Naive B cell (primary cell): ENCODE data around the gene TBX18. TPM values are rescaled to one million over a fixed set of nuclear protein-coding genes. Genes with fewer than 3 reads are reported as not detected.

ENCODE experiments used
- ATAC-seq, 2 donors: fragments of 150-1000 bp; cut with Tn5 transposase; 2 replicates each; pipeline ENCODE4 v1.10.0; 2021; ENCODE audit warnings: low read depth in 2 of 2, mild to moderate bottlenecking in 2 of 2, moderate library complexity in 2 of 2
- DNase-seq: peaks from one replicate; pipeline ENCODE4 v3.0.0; 2022
- H3K27ac Mint-ChIP-seq, 6 donors: one replicate each; pipeline ENCODE4 v1.8.0; 2020 to 2022; ENCODE audit warnings: mild to moderate bottlenecking in 6 of 6, mixed read lengths in 6 of 6, moderate library complexity in 5 of 6, inconsistent platforms in 2 of 6
- H3K27me3 Mint-ChIP-seq, 3 donors: one replicate each; pipeline ENCODE4 v1.8.0; 2021 to 2022; ENCODE audit warnings: mixed read lengths in 3 of 3, mild to moderate bottlenecking in 1 of 3
- H3K36me3 Mint-ChIP-seq, 2 donors: one replicate each; pipeline ENCODE4 v1.8.0; 2020 to 2022; ENCODE audit warnings: mixed read lengths in 2 of 2, inconsistent platforms in 1 of 2, mild to moderate bottlenecking in 1 of 2
- H3K4me1 Mint-ChIP-seq, 3 donors: one replicate each; pipeline ENCODE4 v1.8.0; 2020 to 2022; ENCODE audit warnings: mixed read lengths in 3 of 3, inconsistent platforms in 1 of 3, mild to moderate bottlenecking in 1 of 3, moderate library complexity in 1 of 3
- H3K4me3 Mint-ChIP-seq, 8 donors: one replicate each; pipeline ENCODE4 v1.8.0; 2020 to 2022; ENCODE audit warnings: mild to moderate bottlenecking in 8 of 8, mixed read lengths in 8 of 8, moderate library complexity in 8 of 8, inconsistent platforms in 2 of 8
- H3K9me3 Mint-ChIP-seq, 7 donors: one replicate each; pipeline ENCODE4 v1.8.0; 2020 to 2022; ENCODE audit warnings: mixed read lengths in 7 of 7, mild to moderate bottlenecking in 5 of 7, inconsistent platforms in 2 of 7, moderate library complexity in 1 of 7
- polyA plus RNA-seq, 6 donors: library from polyadenylated mRNA; unstranded; fragments of 300-500 nt; fragmentation: Illumina TruSeq; gene quantifications; one replicate each; pipeline ENCODE4 v1.2.3, GENCODE V29; 2021; ENCODE audit warnings: low read depth in 6 of 6

TBX18 gene
- polyA plus RNA-seq: not detected

GRCh38 chr6:84764332-84765049 is at the start of gene TBX18:
TSS of gene TBX18 (minus strand) at chr6:84764598. CDS start at chr6:84764181, 417 bp downstream.
- Mint-ChIP-seq H3K27ac (peak within 1 kb of the TSS in 2 of 6 donors; percentile 56 to 88), H3K27me3 (peaks cover 47 to 79% (median 78%) of the 10 kb centered on the region in 3 donors)

GRCh38 chr6:84811351-84811750 is 47.0 kb upstream of the TBX18 start:
- Mint-ChIP-seq H3K4me1 (no peaks in the 10 kb centered on the region), H3K36me3 (no peaks in the 10 kb centered on the region), H3K27me3 (no peaks in the 10 kb centered on the region), H3K4me3 (no peak overlapping the region), H3K9me3 (peaks cover 0 to 5% (median 0%) of the 10 kb centered on the region in 7 donors), H3K27ac (no peak overlapping the region)
- DNase-seq (no peak), ATAC-seq (no peak)

More at GRCh38 chr6:84764332-84765049, at the start of gene TBX18:
- DNase-seq (no peak), ATAC-seq (no peak)
- Mint-ChIP-seq H3K4me1 (peaks cover 4 to 12% (median 7%) of the 10 kb centered on the region in 3 donors), H3K4me3 (peak within 1 kb of the TSS in 7 of 8 donors; percentile 56 to 83 (median 72)), H3K9me3 (peaks cover 0 to 24% (median 13%) of the 10 kb centered on the region in 7 donors), H3K36me3 (peaks cover 12% of the 10 kb centered on the region in 2 donors)

- Mint-ChIP-seq H3K27me3 (no peaks in the 10 kb centered on the region), H3K9me3 (peaks cover 0 to 4% (median 0%) of the 10 kb centered on the region in 7 donors), H3K4me1 (no peaks in the 10 kb centered on the region), H3K27ac (no peak overlapping the region), H3K4me3 (no peak overlapping the region), H3K36me3 (no peaks in the 10 kb centered on the region)
- DNase-seq (no peak), ATAC-seq (no peak)
Observed at GRCh38 chr6:84809455-84809854, 45.1 kb upstream of the TBX18 start.

- no peaks in the 10 kb centered on the region for H3K36me3 Mint-ChIP-seq
- DNase-seq (no peak), ATAC-seq (no peak)
- H3K4me3 Mint-ChIP-seq: no peak overlapping the region
- no peaks in the 10 kb centered on the region for H3K4me1 Mint-ChIP-seq
- H3K9me3 Mint-ChIP-seq: peaks cover 0 to 4% (median 0%) of the 10 kb centered on the region in 7 donors
- no peak overlapping the region for H3K27ac Mint-ChIP-seq
- H3K27me3 Mint-ChIP-seq: no peaks in the 10 kb centered on the region
Observed at GRCh38 chr6:84808491-84809061, 44.2 kb upstream of the TBX18 start.

GRCh38 chr6:84805145-84805544 is 40.7 kb upstream of the TBX18 start:
- no peak overlapping the region for H3K27ac Mint-ChIP-seq
- no peaks in the 10 kb centered on the region for H3K4me1 Mint-ChIP-seq
- peaks cover 0 to 2% (median 0%) of the 10 kb centered on the region in 3 donors for H3K27me3 Mint-ChIP-seq
- ATAC-seq (no peak), DNase-seq (no peak)
- H3K9me3 Mint-ChIP-seq: peaks cover 0 to 7% (median 1%) of the 10 kb centered on the region in 7 donors
- no peaks in the 10 kb centered on the region for H3K36me3 Mint-ChIP-seq
- no peak overlapping the region for H3K4me3 Mint-ChIP-seq

GRCh38 chr6:84804720-84805119 is 40.3 kb upstream of the TBX18 start:
- ATAC-seq (no peak), DNase-seq (no peak)
- Mint-ChIP-seq H3K36me3 (no peaks in the 10 kb centered on the region), H3K4me1 (no peaks in the 10 kb centered on the region), H3K4me3 (no peak overlapping the region), H3K27ac (no peak overlapping the region), H3K9me3 (peaks cover 0 to 6% (median 1%) of the 10 kb centered on the region in 7 donors), H3K27me3 (peaks cover 0 to 5% (median 0%) of the 10 kb centered on the region in 3 donors)

- Mint-ChIP-seq H3K36me3 (no peaks in the 10 kb centered on the region), H3K4me3 (no peak overlapping the region), H3K27ac (no peak overlapping the region), H3K4me1 (no peaks in the 10 kb centered on the region), H3K27me3 (peaks cover 0 to 5% (median 0%) of the 10 kb centered on the region in 3 donors), H3K9me3 (peaks cover 0 to 11% (median 7%) of the 10 kb centered on the region in 7 donors)
- ATAC-seq (no peak), DNase-seq (no peak)
Observed at GRCh38 chr6:84801250-84801649, 36.9 kb upstream of the TBX18 start.

GRCh38 chr6:84798257-84798656 is 33.9 kb upstream of the TBX18 start:
- no peak for ATAC-seq
- H3K4me1 Mint-ChIP-seq: no peaks in the 10 kb centered on the region
- DNase-seq: no peak
- H3K4me3 Mint-ChIP-seq: no peak overlapping the region
- H3K27me3 Mint-ChIP-seq: peaks cover 0 to 5% (median 0%) of the 10 kb centered on the region in 3 donors
- H3K36me3 Mint-ChIP-seq: no peaks in the 10 kb centered on the region
- H3K9me3 Mint-ChIP-seq: peaks cover 2 to 23% (median 8%) of the 10 kb centered on the region in 7 donors
- peak overlapping the region in 1 of 6 donors; percentile 5 for H3K27ac Mint-ChIP-seq

- no peaks in the 10 kb centered on the region for H3K36me3 Mint-ChIP-seq
- peaks cover 0 to 5% (median 0%) of the 10 kb centered on the region in 3 donors for H3K27me3 Mint-ChIP-seq
- DNase-seq (no peak), ATAC-seq (no peak)
- H3K4me3 Mint-ChIP-seq: no peak overlapping the region
- no peaks in the 10 kb centered on the region for H3K4me1 Mint-ChIP-seq
- no peak overlapping the region for H3K27ac Mint-ChIP-seq
- H3K9me3 Mint-ChIP-seq: peaks cover 4 to 23% (median 7%) of the 10 kb centered on the region in 7 donors
Observed at GRCh38 chr6:84796343-84796742, 31.9 kb upstream of the TBX18 start.

GRCh38 chr6:84791927-84792326 is 27.5 kb upstream of the TBX18 start:
- Mint-ChIP-seq H3K4me3 (no peak overlapping the region), H3K27ac (no peak overlapping the region), H3K27me3 (peaks cover 0 to 6% (median 0%) of the 10 kb centered on the region in 3 donors), H3K36me3 (no peaks in the 10 kb centered on the region), H3K9me3 (peaks cover 5 to 24% (median 15%) of the 10 kb centered on the region in 7 donors), H3K4me1 (no peaks in the 10 kb centered on the region)
- ATAC-seq (no peak), DNase-seq (no peak)

- DNase-seq (no peak), ATAC-seq (no peak)
- Mint-ChIP-seq H3K36me3 (no peaks in the 10 kb centered on the region), H3K4me3 (peak overlapping the region in 1 of 8 donors; percentile 17), H3K27me3 (peaks cover 0 to 6% (median 0%) of the 10 kb centered on the region in 3 donors), H3K4me1 (no peaks in the 10 kb centered on the region), H3K9me3 (peaks cover 2 to 17% (median 8%) of the 10 kb centered on the region in 7 donors), H3K27ac (no peak overlapping the region)
Observed at GRCh38 chr6:84791233-84791632, 26.8 kb upstream of the TBX18 start.

- H3K27ac Mint-ChIP-seq: no peak overlapping the region
- H3K9me3 Mint-ChIP-seq: peaks cover 0 to 16% (median 5%) of the 10 kb centered on the region in 7 donors
- H3K36me3 Mint-ChIP-seq: no peaks in the 10 kb centered on the region
- DNase-seq: no peak
- ATAC-seq: no peak
- no peak overlapping the region for H3K4me3 Mint-ChIP-seq
- H3K27me3 Mint-ChIP-seq: peaks cover 0 to 18% (median 2%) of the 10 kb centered on the region in 3 donors
- H3K4me1 Mint-ChIP-seq: no peaks in the 10 kb centered on the region
Observed at GRCh38 chr6:84789170-84789569, 24.8 kb upstream of the TBX18 start.

- DNase-seq: no peak
- H3K27me3 Mint-ChIP-seq: peaks cover 0 to 23% (median 7%) of the 10 kb centered on the region in 3 donors
- no peak for ATAC-seq
- no peak overlapping the region for H3K4me3 Mint-ChIP-seq
- H3K27ac Mint-ChIP-seq: no peak overlapping the region
- peaks cover 0 to 16% (median 4%) of the 10 kb centered on the region in 7 donors for H3K9me3 Mint-ChIP-seq
- H3K4me1 Mint-ChIP-seq: no peaks in the 10 kb centered on the region
- H3K36me3 Mint-ChIP-seq: no peaks in the 10 kb centered on the region
Observed at GRCh38 chr6:84788689-84789088, 24.3 kb upstream of the TBX18 start.

- ATAC-seq (no peak), DNase-seq (no peak)
- no peaks in the 10 kb centered on the region for H3K36me3 Mint-ChIP-seq
- no peak overlapping the region for H3K27ac Mint-ChIP-seq
- peaks cover 9 to 35% (median 19%) of the 10 kb centered on the region in 3 donors for H3K27me3 Mint-ChIP-seq
- no peaks in the 10 kb centered on the region for H3K4me1 Mint-ChIP-seq
- peaks cover 0 to 12% (median 5%) of the 10 kb centered on the region in 7 donors for H3K9me3 Mint-ChIP-seq
- H3K4me3 Mint-ChIP-seq: no peak overlapping the region
Observed at GRCh38 chr6:84785671-84786070, 21.3 kb upstream of the TBX18 start.
